OCI-LY7 (cell line): ENCODE results near the gene SCFD2. TPM values are rescaled to one million over a fixed set of nuclear protein-coding genes. Genes with fewer than 3 reads are reported as not detected.

Experiments
- BruUV-seq: library from RNA; stranded (reverse); fragments of 400-500 nt; replicated peaks from 2 replicates; lab custom pipeline; 2021; lab: Mats Ljungman, UMichigan
- CTCF ChIA-PET: fragments of 300-600 bp; sonication (Branson Sonifier 250); formaldehyde crosslinking; loops from one replicate; lab custom pipeline; 2022; ENCODE audit warnings: antibody characterized with exemption; ENCODE audit not compliant: unreplicated experiment; lab: Charles Lee
- POLR2A ChIA-PET: fragments of 300-600 bp; sonication (Branson Sonifier 250); formaldehyde crosslinking; loops from one replicate; lab custom pipeline; 2022; ENCODE audit warnings: antibody characterized with exemption; lab: Charles Lee
- DNase-seq: peaks from one replicate; pipeline ENCODE4 v3.0.0-alpha.2; 2015; ENCODE audit warnings: low spot score
- H2AFZ ChIP-seq: fragments of 200-600 bp; sonication (generic), shearing (Covaris generic); 2 replicates; pipeline ENCODE4 v1.6.1; 2014; ENCODE audit warnings: mild to moderate bottlenecking, antibody characterized with exemption, low read length, moderate library complexity
- H3K27ac ChIP-seq: fragments of 200-600 bp; sonication (generic); 2 replicates; pipeline ENCODE4 v1.5.1; 2014; ENCODE audit warnings: mixed run types, low read depth, mild to moderate bottlenecking, moderate library complexity, low read length, inconsistent platforms; ENCODE audit not compliant: poor library complexity, severe bottlenecking
- H3K36me3 ChIP-seq: fragments of 200-600 bp; sonication (generic); 2 replicates; pipeline ENCODE4 v1.6.1; 2014; ENCODE audit warnings: mild to moderate bottlenecking, antibody characterized with exemption, low read length, moderate library complexity, mixed read lengths; ENCODE audit not compliant: insufficient read depth
- H3K4me1 ChIP-seq: fragments of 200-600 bp; sonication (generic); 2 replicates; pipeline ENCODE4 v1.5.1; 2014; ENCODE audit warnings: mild to moderate bottlenecking, low read length; ENCODE audit not compliant: insufficient read depth, poor library complexity, severe bottlenecking
- H3K4me2 ChIP-seq: fragments of 200-600 bp; sonication (generic); 2 replicates; pipeline ENCODE4 v1.6.1; 2014; ENCODE audit warnings: mild to moderate bottlenecking, low read length
- H3K4me3 ChIP-seq: fragments of 200-600 bp; sonication (generic); 2 replicates; pipeline ENCODE4 v1.5.1; 2014; ENCODE audit warnings: mild to moderate bottlenecking, low read depth, low read length; ENCODE audit not compliant: poor library complexity, severe bottlenecking
- H3K79me2 ChIP-seq: fragments of 200-600 bp; sonication (generic); 2 replicates; pipeline ENCODE4 v1.6.1; 2016; ENCODE audit warnings: low read depth, mild to moderate bottlenecking, low read length, moderate library complexity, mixed read lengths; ENCODE audit not compliant: insufficient read depth
- H3K9me2 ChIP-seq: fragments of 200-600 bp; sonication (generic); 2 replicates; pipeline ENCODE4 v1.6.1; 2016; ENCODE audit warnings: mild to moderate bottlenecking, low read length, mixed read lengths; ENCODE audit not compliant: insufficient read depth
- H3K9me3 ChIP-seq: fragments of 200-600 bp; sonication (generic); 2 replicates; pipeline ENCODE4 v1.6.1; 2014; ENCODE audit warnings: mild to moderate bottlenecking, mixed run types, low read length, mixed read lengths
- H4K20me1 ChIP-seq: fragments of 200-600 bp; sonication (generic); 2 replicates; pipeline ENCODE4 v1.6.1; 2014; ENCODE audit warnings: mild to moderate bottlenecking, antibody characterized with exemption, low read length, moderate library complexity, mixed read lengths; ENCODE audit not compliant: insufficient read depth
- EZH2phosphoT487 ChIP-seq: fragments of 200-600 bp; sonication (generic); IDR thresholded peaks from 2 replicates; pipeline ENCODE4 v1.6.1; 2018; ENCODE audit warnings: low read depth, borderline replicate concordance, mild to moderate bottlenecking, mixed run types, antibody characterized with exemption, low read length, moderate library complexity, mixed read lengths
- intact Hi-C: fragments of 100-400 bp; cut with micrococcal nuclease; formaldehyde crosslinking; loops from one replicate; pipeline ENCODE4 v1.10.0; 2022; ENCODE audit not compliant: unreplicated experiment
- total RNA-seq, 2 experiments: library from RNA; depleted of rRNA in 1 of 2; stranded (reverse); fragments of >200 nt in 1 of 2; shearing (Covaris generic) in 1 of 2; gene quantifications; 2 replicates each; pipeline ENCODE4 v1.2.3, GENCODE V29; 2014 to 2022
- TF ChIP-seq, protein P1 (sequence below): fragments of 200-600 bp; sonication (generic); conservative IDR thresholded peaks from 2 replicates; pipeline ENCODE4 v1.5.1; 2014; ENCODE audit warnings: mild to moderate bottlenecking, antibody characterized with exemption, low read length, moderate library complexity, mixed read lengths

The SCFD2 gene
- total RNA-seq, 2 experiments from 2014 or later = 27.2 to 52.0 TPM

DNA sequence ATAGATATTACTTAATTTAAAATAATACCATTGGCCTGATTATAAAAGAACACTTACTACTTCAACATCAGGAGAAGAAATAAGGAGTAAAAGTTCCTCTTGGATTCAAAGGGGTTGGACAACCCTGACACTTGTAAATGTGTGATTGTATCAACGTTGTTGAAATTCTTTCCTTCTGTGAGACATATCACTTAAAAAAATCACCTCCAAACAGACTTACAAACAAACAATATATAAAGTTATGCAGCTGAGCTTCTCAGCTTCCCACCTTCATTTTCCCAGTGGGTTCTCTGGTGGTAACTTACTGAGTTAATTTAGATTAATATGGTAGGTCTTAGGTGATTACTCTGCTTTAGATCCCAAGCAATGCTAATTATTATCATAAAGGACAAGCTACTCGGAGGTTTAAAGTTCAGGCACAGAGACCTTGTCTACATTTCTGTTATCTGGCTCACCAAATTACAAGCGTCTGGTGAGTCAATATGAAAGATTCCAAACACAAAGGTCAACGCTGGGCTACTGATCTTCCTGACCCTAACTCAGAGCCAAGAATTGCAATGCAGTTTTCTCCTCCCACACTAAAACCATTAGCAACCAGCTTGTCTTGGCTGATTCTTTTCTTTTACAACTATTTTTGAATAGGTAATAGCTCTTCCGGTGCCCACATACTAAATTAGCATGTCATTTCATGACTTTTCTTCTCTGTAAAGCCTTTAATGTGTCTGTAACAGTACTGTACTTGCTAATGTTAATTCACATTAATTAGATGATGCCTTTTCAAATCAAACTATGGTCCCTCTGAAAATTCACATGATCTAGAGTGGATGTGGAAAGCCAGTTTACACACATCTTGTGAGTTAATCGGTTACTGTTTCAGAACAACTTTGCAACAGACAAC is 346.1 kb downstream of the SCFD2 start:
- ChIA-PET POLR2A (interaction anchor here (0.6 kb wide), 1 partner anchor 759 kb away, joined by 3 read pairs; no protein-coding TSS in a partner anchor), CTCF (no interaction called here)
- no peak overlapping the region for H3K27ac ChIP-seq
- no peaks in the 10 kb centered on the region for H3K9me2 ChIP-seq
- H3K4me2 ChIP-seq = no peak overlapping the region
- intact Hi-C loops = loop anchor here (10.0 kb wide), 1 partner anchor 1215 kb away; no protein-coding TSS in a partner anchor
- H3K36me3 ChIP-seq = no peaks in the 10 kb centered on the region
- no peaks in the 10 kb centered on the region for H3K79me2 ChIP-seq
- H3K4me1 ChIP-seq = no peaks in the 10 kb centered on the region
- DNase-seq = no peak
- no peaks in the 10 kb centered on the region for H3K9me3 ChIP-seq
- H3K4me3 ChIP-seq = no peak overlapping the region
- BruUV-seq = no TSS peak
- H4K20me1 ChIP-seq = no peaks in the 10 kb centered on the region
- TF ChIP-seq EZH2phosphoT487 = no peak
- TF ChIP-seq, protein P1, sequence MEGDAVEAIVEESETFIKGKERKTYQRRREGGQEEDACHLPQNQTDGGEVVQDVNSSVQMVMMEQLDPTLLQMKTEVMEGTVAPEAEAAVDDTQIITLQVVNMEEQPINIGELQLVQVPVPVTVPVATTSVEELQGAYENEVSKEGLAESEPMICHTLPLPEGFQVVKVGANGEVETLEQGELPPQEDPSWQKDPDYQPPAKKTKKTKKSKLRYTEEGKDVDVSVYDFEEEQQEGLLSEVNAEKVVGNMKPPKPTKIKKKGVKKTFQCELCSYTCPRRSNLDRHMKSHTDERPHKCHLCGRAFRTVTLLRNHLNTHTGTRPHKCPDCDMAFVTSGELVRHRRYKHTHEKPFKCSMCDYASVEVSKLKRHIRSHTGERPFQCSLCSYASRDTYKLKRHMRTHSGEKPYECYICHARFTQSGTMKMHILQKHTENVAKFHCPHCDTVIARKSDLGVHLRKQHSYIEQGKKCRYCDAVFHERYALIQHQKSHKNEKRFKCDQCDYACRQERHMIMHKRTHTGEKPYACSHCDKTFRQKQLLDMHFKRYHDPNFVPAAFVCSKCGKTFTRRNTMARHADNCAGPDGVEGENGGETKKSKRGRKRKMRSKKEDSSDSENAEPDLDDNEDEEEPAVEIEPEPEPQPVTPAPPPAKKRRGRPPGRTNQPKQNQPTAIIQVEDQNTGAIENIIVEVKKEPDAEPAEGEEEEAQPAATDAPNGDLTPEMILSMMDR = no peak
- no peak overlapping the region for H2AFZ ChIP-seq

DNA sequence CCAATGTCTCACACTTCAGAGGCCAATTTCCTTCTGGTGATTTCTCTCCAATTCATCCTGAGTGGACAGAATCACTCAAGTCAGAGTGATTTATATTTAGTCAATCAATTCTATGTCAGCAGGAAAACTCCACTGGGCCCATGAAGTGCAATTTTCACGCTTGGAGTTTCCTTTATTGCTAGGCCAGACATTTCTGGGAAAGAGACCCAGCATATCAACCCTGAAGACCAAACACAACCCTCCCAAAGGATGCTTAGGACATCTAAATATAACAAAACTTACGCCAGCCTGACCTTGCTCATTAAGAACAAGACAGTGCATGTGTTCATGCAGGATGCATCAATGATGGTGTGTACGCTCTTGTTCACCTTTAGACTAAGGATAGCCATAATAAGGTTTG is 347.4 kb downstream of the SCFD2 start:
- Histone ChIP-seq H2AFZ (no peak overlapping the region), H3K79me2 (no peaks in the 10 kb centered on the region), H3K4me3 (no peak overlapping the region), H3K36me3 (no peaks in the 10 kb centered on the region), H3K27ac (no peak overlapping the region), H3K4me1 (no peaks in the 10 kb centered on the region), H4K20me1 (no peaks in the 10 kb centered on the region), H3K9me3 (no peaks in the 10 kb centered on the region), H3K4me2 (no peak overlapping the region), H3K9me2 (no peaks in the 10 kb centered on the region)
- TF ChIP-seq, protein P1 = no peak
- no peak for TF ChIP-seq EZH2phosphoT487
- intact Hi-C loops = loop anchor here (10.0 kb wide), 1 partner anchor 1216 kb away; no protein-coding TSS in a partner anchor
- ChIA-PET CTCF (no interaction called here), POLR2A (no interaction called here)
- no TSS peak for BruUV-seq
- DNase-seq = no peak
